SKM-1 (cell line): ENCODE data around the gene INO80C.

Experiments used
- DNase-seq: peaks from one replicate; lab custom pipeline; 2025; ENCODE audit not compliant: unreplicated experiment; lab: John Stamatoyannopoulos, UW

Gene INO80C

DNA sequence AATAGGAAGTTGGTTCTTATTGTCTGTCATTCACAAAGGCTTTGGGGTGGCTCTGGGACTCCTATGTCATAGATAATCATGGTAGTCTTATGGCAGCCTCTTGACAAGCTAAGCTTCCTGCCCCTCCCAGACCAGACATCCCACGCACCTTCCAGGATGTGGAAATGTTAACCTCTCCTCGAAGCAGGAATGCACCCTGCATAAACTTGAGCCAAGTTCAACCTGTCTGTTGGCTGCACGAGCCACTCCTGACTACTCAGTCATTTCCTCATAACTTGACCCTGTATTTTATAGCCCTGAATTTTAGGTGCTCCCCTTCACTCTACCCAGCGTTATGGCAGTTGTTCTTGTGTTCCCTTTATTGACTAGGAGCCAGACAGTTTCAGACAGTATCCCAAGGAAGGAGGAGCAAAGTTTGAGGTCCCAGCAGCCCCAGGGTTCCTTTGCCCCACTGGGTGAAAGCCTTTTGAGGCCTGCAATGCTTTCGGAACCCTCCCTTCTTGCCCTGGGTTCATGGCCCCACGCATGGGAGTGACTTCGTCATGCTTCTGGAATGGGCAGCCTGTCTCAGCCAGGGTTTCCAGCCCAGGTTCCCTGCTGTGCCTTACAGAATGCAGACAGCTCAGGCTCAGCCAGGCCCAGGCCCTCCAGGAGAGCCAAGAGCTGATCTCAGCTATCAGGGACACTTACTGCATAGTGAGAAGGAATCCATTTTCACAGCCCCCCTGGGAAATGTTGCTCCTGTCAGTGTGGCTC is 15.6 kb upstream of the INO80C start:
- DNase-seq: no peak

DNA sequence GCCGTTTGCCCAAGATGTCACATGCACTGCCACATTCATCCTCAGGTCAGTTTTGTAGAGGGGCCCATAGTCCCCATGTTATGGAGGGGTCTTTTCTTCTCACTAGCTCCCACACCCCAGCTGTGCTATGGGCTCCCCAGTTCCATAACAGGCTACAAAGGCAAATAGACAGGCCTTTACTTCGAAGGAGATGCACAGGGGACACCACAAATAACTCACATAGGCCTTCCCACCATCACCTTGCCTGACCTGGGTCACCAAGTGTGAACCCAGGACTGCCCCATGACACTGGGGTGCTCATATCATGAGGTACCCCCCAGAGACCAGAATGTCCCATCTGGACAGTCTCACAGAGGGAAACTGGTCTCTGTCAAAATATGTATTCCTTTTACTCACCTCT is 15.0 kb upstream of the INO80C start:
- no peak for DNase-seq

DNA sequence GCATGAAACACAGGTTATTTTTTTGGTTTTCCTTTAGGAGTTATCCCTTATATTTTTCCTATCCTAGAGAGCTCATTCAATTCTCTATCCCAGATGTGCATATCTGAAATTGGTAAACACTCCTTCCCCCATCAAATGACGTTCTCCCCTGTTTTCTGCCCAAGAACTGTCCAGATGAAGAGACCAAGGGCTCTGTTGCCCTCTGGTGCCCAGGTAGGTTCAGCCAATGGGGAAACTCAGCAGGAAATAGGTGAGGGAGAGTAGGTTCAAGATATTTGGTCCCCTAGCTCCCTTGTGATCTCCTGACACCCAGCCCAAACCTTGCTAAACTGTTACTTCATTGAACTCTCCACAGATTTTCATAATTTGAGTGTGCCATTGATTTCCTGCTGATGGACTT is 14.1 kb upstream of the INO80C start:
- no peak for DNase-seq

DNA sequence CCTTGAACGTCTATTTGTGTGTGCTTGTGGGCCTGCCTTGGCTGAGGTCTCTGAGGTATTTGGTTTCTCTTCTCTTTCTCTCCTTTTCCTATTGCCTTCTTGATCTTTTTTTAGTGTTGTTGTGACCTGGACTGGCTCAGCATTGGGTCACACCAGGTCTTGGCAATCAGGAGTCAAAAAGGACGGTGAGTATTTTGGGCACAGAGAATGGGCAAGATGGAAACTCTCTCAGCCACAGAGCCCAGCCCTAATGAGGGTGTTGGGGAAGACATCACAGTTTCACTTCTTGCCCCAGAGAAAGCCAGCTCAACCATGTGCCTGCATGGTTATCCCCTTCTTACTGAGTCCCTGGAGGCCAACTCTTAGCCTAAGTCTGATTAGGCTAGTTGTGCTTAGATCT is 13.7 kb upstream of the INO80C start:
- no peak for DNase-seq

DNA sequence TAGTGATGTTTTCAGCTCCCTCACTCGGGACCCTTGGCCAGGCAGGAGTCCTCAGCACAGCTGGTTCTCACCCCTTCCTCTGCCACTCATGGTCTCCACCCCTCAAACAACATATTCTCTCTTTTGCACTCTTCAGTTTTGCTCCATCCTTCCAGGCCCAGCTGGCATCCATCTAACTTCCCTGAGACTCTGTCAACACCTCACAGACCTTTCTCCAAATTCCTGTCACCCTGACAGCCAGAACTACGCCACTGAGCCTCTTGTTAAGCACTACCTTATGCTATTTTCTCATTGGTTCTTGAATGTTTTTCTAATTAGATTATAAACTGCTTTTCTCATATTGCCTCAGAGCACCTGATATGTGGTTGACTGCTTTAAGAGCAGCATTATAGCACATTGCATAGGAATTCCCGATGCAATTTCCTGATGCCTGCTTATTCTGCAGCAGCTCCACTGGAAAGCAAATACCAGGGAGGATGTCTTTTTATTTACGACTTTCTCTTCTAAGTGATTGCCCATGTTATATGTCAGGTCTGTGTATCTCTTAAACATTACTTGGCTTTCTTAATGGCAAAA is 12.4 kb upstream of the INO80C start:
- no peak for DNase-seq

DNA sequence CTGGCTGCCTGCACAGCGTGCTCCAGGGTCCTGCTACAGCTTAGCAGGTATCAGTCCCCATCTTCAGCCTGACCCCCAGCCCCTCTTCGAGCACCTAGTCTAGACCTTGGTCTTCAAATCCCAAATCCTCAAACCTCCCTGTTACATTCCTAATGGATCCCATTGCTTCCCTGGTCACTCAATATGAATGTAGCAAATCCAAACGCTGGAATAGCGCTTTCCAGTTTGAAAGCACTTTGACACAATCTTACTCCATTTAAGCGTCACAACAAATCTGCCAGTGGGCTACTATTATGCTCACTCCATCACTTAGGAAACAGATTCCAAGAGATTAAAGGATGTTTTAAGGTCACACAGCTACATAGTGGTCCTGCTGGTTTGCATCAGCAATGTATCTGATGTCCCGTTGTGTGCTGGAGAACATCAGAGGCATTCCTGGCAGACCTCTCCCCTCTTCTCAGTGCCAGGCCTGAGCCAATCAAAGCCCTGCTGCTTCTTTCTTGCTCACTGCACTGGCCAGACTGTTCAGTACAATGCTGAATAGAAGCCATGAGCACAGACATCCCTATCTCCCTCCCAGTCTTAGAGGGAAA is 11.1 kb upstream of the INO80C start:
- no peak for DNase-seq

DNA sequence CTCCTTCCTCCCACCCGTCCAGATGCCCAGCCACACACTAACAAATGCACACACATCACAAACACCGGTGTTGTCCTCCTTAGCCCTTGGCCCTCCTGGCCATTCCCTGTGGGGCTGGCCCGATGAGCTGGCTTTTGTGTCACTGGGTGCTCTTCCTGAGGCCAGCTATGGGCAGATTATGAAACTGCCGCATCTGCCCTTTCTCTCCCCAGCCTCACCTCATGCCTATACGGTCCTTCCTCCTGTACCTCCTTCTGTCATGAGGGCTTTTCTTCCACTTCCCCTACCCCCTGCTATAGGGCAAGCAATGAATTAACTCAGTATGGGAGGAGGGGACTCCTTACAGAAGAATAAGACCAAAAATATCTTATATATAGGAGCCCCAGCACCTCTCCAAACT is 10.3 kb upstream of the INO80C start:
- DNase-seq: no peak

DNA sequence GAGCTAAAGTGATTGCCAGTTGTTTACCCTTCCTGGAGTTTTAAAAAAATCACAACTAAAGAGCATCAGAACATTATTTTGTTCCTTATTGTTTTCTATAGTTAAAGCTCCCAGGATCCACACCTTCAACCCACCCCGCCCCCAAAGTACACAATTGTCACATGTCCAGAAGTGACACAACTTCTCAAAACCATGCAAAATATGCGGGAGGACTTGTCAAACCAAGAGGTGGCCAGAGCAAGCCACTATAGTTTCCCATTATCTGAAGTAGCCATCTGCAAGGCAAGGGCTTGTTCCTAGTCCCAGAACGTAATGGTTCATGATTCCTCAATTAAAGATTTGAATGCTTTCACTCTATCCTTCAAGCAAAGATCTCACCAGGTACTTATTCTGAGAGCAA is 9.9 kb upstream of the INO80C start:
- DNase-seq: no peak

DNA sequence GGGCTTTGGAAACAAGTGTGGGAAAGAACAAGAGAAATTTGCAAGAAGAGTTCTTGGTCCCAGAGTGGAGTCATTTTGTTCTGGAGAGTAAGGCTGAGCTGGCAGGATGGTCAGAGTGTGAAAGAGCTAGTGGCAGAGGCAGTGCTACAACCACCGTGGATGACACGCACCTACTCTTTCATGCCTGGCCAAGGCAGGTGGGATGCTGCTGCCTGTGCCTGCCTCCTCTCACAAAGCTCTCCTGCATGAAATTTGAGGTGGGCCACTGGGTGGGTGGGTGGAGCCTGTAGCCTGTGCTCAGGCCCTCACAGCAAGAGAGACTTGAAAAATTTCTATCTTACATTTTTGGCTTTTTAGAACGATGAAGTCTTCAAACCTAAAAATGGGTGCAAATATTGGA is 9.4 kb upstream of the INO80C start:
- no peak for DNase-seq

DNA sequence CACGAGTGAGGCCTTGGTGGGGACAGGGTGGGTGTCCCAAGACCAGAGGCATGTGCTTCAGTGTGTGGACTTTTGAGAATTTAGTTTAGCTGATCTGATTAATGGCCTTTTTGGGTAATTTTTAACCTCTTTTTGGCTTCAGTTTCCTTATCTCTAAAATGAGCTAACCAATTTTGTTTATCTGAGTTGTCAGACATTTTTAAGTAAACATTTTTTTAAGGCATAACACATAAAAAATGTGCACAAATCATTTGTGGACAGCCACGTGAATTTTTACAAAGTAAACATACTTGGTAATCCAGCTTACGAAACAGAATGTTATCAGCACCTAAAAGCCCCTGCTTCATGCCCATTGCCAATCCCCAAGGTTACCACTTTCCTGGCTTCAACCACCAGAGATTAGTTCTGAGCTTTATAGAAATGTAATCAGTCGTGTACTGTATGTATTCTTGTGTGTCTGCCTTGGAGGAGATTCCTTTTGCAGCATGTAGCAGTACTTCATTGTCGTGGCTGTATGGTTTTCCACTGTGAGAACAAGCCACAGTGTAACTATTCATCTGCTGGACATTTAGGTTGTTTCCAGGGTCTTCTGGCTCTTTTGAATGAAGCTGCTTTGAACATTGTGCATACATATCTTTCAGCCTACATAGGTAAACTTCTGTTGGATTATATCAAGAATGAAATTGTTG is 8.4 kb upstream of the INO80C start:
- no peak for DNase-seq

DNA sequence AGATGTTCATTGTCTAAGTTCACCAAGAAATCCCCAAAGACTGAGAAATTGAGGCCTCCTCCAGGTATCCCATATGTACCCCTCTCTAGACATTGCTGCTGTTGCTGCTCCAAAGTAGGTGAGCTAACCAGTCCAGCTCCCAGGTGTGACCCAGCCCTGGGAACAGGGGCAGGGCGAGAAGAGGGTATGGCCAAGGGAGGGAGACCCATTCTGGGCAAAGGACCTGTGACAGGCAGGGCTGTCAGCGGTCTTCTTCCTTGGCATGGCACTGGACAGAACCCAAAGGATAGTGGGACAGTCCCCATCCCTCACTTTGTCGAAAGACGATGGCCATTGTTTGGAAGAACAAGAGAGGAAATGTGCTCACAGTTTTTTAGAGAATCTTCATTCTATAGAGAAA is 7.2 kb upstream of the INO80C start:
- DNase-seq: no peak

DNA sequence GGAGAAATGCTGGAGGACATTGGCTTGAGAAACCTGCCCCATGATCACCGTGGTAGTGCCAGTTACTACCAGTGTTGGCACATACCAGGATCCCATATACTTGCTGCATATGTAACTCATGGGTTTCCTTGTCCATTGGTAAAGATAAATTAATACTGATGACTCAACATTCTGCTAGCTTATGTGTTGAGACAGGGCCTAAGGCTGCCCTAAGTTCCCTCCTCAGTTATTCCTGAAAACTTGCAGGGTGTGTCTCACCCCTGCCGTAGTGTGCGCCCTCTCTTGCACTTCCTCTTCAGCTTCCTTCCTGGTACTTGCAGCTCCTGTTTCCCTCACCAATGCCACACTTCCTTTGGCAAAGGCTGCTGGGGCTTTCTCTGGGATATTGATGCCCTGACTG is 4.3 kb upstream of the INO80C start:
- DNase-seq: no peak

DNA sequence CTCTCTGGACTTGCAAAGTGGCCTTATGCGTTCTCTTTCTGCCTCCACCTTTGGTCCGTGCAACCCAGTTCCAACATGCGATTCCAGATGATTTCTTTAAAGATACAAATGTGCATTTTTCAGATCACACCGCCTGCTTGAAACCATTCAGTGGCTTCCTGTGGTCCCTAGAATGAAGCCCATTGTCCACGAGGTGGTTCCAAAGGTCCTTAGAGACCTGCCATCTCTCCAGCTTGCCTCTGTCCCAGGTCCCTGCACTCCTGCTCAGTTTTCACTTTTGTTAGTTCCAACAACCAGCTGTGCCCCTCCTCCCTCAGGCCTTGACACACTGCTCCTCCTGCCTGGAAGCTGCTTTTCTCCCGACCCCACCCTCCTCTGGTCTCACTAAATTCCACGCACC is 3.6 kb upstream of the INO80C start:
- no peak for DNase-seq

DNA sequence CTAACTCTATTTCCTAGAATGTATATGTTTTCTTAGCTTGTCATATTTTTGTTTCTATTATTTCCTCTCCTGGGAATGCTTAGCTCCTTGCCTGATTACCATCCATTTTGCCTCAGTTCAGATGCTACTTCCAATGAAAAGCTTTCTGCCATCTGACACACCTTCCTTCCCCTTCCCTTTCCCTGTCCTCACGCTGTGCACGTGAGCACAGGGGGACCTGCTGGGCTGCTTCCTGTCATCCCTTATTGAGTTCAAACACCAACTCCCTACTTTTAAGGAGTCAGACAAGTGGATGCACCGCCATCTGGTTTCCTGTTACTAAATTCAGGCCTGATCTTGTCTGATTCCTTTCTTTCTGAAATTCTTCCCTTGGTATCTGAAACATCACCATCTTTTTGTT is 2.4 kb upstream of the INO80C start:
- DNase-seq: no peak

DNA sequence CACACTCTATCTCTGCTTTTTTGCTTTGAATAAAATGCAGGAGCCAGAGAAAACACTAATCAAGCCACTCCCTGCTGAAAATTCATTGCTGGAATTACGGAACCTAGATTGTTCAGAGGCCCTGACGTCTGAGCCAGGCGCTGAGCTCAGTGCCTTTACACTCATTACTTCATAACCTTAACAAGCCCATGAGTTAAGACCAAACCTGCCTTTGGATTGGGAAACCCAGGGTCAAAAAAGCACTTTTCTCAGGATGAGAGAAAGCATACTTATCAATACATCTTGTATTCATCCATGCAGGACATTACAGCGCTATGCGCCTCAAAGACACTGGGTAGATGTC is 762 bp downstream of the INO80C start:
- no peak for DNase-seq

DNA sequence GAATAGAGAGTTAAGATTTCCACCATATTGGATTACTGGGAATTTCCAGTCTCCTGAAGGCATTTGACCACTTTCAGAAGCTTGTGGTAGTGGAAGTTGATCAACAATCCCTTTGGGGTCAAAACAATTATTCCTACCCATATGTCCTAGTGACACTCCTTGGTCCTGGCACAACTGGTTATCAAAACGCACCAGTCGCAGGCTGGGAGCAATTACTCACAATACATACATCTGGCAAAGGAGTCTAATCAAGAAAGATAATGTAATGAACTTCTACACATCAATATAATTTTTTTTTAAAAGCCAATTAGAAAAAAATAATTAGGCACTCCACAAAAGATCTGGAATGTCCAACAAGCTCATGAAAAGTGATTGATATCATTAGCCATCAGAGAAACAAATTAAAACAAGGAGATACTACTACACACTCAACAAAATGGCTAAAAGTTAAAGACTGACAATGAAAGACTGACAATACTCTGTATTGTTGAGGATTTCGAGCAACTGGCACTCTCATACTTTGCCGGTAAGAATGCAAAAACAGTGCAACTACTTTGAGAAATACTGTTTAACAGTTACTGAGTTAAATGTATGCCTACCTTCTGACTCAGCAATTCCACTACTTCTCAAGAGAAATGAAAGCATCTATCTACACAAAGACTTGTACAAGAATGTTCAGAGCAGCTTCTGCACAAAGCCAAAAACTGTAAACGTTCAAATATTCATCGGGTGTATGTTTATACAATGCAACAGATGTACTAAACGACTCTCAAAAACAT is 2.0 kb downstream of the INO80C start:
- no peak for DNase-seq

DNA sequence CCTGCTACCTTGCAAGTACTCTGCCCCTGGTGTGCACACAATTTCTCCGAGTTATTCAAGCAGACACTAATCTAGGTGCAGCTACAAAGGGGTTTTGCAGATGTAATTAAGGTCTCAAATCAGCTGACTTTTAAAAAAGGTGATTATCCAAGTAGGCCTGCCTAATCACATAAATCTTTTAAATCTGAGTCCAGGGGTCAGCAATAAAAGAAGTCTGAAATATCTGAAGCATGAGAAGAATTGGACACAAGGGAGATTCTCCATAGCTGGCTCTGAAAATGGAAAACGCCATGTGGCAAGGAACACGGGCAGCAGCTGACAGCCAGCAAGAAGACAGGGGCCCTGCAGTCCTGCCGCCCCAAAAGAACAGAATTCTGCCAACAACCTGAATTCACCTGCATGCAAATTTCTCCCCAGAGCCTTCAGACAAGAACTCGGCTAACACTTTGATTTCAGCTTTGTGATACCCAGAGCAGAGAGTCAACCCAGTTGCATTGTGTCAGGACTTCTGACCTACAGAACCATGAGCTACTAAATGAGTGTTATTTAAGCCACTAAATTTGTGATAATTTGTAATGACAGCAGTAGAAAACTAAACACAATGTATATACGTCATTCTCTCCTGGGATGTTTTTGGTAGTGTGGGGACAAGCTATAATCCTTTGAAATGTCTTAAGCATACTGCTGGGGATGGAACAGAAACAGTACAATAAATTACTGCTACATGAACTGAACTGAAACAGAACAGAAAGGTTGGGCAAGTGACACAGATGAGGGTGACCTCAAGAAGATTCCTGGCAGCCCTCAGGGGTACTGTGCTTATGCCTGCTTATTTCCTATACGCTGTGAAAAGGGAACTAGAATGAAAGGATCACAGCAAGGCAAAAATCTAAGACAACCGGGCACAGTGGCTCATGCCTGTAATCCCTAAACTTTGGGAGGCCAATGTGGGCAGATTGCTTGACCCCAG is 3.2 kb downstream of the INO80C start:
- no peak for DNase-seq

DNA sequence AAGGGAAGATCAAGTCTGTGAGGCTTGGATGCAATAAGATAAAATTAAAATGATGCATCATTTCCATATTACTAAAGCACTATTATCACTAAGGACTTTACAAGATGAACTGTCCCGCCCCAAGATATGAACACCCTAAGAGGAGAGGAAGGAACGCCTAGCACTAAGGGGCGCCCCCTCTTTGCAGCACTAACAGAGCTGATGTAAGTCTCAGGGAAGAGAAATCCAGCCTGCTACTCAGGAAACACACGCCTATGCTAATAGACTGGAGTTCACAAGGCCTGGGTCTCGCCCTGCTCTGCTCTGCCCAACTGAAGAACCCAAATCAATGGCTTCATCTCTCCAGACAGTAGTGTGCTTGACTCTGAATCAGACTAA is 6.1 kb downstream of the INO80C start:
- DNase-seq: no peak

DNA sequence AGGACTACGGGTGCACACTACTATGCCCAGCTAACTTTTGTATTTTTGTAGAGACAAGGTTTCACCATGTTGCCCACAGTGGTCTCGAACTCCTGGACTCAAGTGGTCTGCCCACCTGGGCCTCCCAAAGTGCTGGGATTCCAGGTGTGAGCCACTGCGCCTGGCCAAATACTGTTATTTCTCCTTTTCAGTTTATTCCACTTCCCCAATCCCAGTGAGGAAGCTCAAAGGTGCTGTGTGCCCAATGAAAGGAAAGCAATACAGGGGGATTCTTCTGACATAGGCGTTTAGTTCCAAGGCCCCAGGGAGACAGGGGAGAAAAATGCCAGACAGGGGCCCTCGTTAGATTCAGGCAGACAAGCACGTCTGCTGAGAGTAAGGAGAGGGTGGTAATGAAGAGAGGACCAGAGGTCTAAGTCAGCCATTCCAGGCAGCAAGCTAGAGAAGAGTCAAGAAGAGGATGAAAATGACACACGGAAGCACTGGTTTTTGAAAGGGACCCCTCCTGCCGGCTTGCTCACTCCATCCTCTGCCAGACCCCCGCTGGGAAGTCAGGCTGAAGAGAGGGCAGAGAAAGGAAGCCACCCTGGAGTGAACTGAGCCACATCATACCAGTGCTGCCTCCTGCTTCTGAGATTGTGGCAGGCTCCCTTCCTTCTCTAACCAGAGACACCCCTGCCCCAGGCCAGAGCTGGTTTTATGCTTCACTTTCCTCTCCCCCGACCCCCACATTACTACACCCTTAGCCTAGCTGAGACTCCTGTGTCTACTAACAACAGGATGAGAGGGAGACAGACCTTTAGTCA is 6.7 kb downstream of the INO80C start:
- no peak for DNase-seq
